Measurements from ENCODE around the gene CAPN13. TPM values are rescaled to one million over a fixed set of nuclear protein-coding genes. Genes with fewer than 3 reads are reported as not detected.

CAPN13 gene
- total RNA-seq, 2 donors from 2014 or later, result not detected

DNA sequence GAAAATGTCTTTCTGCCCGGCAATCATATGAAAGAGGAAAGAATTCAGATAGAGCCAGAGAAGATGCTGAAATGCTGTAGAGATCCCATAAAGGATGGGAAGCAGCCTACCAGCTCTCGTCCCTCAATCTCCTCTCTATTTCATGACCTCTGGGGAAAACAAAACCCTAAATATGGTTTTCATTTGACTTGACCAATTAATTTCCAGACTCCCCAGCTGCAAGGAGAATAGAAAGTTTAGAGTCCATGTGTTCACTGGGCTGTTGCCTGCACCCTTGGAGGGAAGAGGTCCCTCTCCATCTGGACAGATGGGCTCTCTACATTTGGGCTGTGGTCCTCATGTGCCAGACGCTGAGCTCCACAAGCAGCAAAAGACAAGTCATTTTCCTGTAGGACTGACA lies 40.6 kb downstream of the CAPN13 start:
- no peaks in the 10 kb centered on the region for H3K9me3 ChIP-seq (ENCODE audit: control insufficient read depth, low read length, poor library complexity, severe bottlenecking)
- Mint-ChIP-seq H3K27ac (no peak overlapping the region), H3K27me3 (peaks cover 73% of the 10 kb centered on the region), H3K36me3 (ENCODE audit: low read depth) (no peaks in the 10 kb centered on the region), H3K4me3 (no peak overlapping the region), H3K4me1 (peaks cover 5% of the 10 kb centered on the region)
- ATAC-seq (no peak), DNase-seq (no peak)

DNA sequence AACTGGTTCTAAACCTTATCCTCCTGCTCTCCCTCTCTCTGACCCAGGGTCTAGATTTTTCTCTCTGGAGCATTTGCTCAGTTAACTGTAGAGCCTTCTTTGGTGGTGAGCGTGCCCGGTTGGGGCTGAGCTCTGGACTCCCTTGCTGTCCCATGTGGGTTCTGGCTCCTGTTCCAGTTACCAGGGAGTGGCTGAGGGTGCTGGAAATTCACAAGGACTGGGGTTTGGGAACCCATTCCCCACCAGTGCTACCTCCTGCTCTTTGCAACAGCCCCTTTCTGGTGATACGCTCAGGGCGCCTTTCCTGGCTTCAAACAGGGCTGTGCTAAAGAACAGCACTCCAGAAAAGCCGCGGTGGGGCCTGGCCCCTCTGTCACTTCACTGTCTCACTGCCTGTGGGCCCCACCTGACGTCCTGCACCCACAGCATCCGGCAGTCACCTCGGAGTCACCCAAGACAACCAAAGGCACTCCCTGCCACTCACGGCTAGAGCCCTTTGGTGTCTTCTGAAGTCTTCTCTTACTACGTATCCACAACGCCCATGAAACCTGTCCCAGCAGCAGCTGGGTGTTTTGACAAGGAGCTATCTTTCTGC lies 41.3 kb downstream of the CAPN13 start:
- DNase-seq, result no peak
- H3K36me3 Mint-ChIP-seq (ENCODE audit: low read depth), result no peaks in the 10 kb centered on the region
- no peak for ATAC-seq
- H3K4me3 Mint-ChIP-seq, result no peak overlapping the region
- no peaks in the 10 kb centered on the region for H3K9me3 ChIP-seq (ENCODE audit: control insufficient read depth, low read length, poor library complexity, severe bottlenecking)
- H3K27ac Mint-ChIP-seq, result no peak overlapping the region
- H3K27me3 Mint-ChIP-seq, result peaks cover 79% of the 10 kb centered on the region
- peaks cover 5% of the 10 kb centered on the region for H3K4me1 Mint-ChIP-seq

DNA sequence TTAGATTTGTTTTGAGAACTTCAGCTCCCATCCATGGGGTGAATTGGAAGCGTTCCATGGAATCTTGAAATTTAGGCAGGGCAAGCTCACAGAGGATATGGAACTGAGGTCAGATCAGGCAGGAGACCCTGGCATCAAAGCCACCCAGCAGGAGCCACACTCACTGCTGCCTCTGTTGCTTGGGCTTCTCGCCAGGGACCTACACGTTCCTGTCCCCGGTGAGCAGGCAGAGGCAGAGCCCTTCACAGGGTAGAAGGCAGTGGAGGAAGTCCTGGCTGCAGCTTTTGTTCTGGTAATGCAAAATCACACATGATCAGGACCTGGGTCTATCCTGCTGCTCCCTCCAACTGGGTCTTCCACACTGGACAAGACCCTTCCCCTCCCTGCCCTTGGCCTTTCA lies 42.1 kb downstream of the CAPN13 start:
- no peak overlapping the region for H3K27ac Mint-ChIP-seq
- no peaks in the 10 kb centered on the region for H3K9me3 ChIP-seq (ENCODE audit: control insufficient read depth, low read length, poor library complexity, severe bottlenecking)
- H3K4me3 Mint-ChIP-seq, result no peak overlapping the region
- H3K27me3 Mint-ChIP-seq, result peaks cover 79% of the 10 kb centered on the region
- H3K4me1 Mint-ChIP-seq, result peaks cover 5% of the 10 kb centered on the region
- DNase-seq (no peak), ATAC-seq (no peak)
- H3K36me3 Mint-ChIP-seq (ENCODE audit: low read depth), result no peaks in the 10 kb centered on the region

DNA sequence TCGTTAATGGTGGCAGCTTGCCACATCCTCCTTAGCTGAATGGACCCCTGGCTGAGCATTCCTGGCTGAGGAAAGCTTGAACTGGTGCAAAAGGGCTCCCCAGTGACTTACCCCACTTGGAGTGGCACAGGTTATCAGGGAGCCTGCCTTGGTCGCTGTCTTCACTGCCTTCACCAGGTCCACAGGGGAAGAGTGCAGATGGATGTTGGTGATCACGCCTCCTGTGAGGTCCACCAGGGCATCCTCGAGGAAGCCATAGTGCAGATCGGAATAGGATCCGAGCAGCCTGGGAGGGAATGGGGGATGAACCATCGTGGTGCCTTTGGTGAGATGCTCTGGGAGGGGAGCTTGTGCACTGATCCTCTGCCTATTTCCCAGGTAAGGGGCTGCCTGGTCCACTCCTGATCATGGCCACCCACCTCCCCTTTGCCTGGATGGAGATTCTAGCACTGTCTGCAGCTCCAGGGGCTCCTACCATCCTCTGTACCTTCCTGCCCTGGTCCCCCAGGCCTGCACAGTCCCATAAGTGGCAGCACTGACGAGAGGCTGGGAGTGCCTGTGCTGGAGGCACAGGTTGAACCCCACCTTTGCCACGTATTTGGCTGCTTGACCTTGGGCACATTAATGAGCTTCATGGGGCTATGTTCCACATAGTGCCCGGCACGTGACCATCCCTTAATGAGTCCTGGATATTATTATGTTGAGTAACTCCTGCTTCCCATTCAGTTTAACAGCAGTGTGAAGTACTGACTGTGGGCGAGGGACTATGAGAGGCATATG lies 43.0 kb downstream of the CAPN13 start:
- Mint-ChIP-seq H3K4me3 (no peak overlapping the region), H3K27ac (no peak overlapping the region), H3K27me3 (peaks cover 71% of the 10 kb centered on the region), H3K4me1 (peaks cover 5% of the 10 kb centered on the region), H3K36me3 (ENCODE audit: low read depth) (no peaks in the 10 kb centered on the region)
- no peaks in the 10 kb centered on the region for H3K9me3 ChIP-seq (ENCODE audit: control insufficient read depth, low read length, poor library complexity, severe bottlenecking)
- ATAC-seq (no peak), DNase-seq (no peak)

DNA sequence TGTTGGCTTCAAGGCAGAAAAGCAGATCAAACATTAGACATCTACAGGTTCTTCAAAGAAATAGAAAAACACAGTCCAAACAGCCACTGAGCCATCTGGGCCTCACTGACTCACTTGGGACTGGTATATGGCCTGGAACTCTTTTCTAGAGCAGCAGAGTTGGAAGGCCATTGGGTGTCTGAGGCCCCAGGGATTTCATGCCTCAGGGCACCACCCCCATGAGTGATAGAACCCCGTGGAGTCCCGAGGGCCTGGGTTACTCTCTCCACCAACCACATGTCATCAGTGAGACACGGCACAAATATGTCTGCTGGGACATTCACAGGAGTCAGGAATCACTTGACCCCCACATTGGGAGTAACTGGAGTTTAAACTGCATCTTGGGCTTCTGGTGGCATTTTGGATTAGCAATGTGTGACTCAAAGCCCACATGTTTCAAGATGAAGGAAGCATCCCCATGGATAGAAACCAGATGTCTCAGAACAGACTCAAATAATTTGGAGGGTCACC lies 44.0 kb downstream of the CAPN13 start:
- no peaks in the 10 kb centered on the region for H3K9me3 ChIP-seq (ENCODE audit: control insufficient read depth, low read length, poor library complexity, severe bottlenecking)
- Mint-ChIP-seq H3K27me3 (peaks cover 63% of the 10 kb centered on the region), H3K4me3 (no peak overlapping the region), H3K4me1 (peaks cover 5% of the 10 kb centered on the region), H3K36me3 (ENCODE audit: low read depth) (no peaks in the 10 kb centered on the region), H3K27ac (no peak overlapping the region)
- ATAC-seq, result no peak
- no peak for DNase-seq

DNA sequence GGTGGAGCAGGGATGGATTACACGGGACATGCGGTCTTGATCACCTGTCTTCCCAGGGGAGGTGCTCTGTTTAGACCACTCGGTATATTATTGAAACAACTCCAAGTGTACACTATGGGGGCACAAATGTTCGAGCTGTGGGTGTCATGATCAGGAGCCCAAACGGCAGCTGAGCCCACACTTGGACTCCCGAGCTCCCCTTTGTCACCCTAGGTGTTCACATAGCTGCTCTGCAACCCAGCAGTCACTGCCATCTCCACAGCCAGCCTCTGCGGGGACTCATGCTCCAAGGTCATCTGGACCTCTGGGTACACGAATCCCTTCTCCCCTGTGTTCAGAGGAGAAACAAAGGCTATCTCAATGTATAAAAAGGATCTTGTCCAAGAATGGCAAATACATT lies 46.0 kb downstream of the CAPN13 start:
- no peaks in the 10 kb centered on the region for H3K9me3 ChIP-seq (ENCODE audit: control insufficient read depth, low read length, poor library complexity, severe bottlenecking)

DNA sequence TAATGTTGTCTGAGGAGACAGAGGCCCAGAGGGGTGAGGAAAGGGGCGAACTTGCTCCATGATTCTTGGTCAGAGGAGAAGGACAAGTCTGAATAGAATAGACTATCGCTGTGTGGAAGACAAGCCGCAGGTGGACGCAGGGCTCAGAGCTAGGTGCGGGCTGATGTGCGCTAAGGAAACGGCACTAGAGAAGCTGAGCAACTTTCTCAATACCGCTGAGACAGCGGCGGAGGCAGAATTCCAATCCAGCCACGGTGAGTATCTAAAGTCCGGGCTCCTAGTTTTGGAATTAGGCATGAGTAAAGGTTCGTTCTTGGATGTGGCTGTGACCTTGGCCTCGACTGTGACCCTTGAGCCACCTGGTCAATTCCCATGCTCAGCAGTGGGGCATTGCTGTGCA lies 47.8 kb downstream of the CAPN13 start:
- Mint-ChIP-seq H3K4me1 (peaks cover 2% of the 10 kb centered on the region), H3K36me3 (ENCODE audit: low read depth) (peaks cover 2% of the 10 kb centered on the region), H3K27ac (no peak overlapping the region), H3K4me3 (no peak overlapping the region), H3K27me3 (peaks cover 72% of the 10 kb centered on the region)
- no peak for ATAC-seq
- no peak for DNase-seq
- no peaks in the 10 kb centered on the region for H3K9me3 ChIP-seq (ENCODE audit: control insufficient read depth, low read length, poor library complexity, severe bottlenecking)

More for the DNA sequence above, 46.0 kb downstream of the CAPN13 start:
- Mint-ChIP-seq H3K27ac (no peak overlapping the region), H3K36me3 (ENCODE audit: low read depth) (peaks cover under 1% of the 10 kb centered on the region), H3K4me3 (no peak overlapping the region), H3K27me3 (peaks cover 72% of the 10 kb centered on the region), H3K4me1 (peaks cover 2% of the 10 kb centered on the region)
- ATAC-seq (no peak), DNase-seq (no peak)

DNA sequence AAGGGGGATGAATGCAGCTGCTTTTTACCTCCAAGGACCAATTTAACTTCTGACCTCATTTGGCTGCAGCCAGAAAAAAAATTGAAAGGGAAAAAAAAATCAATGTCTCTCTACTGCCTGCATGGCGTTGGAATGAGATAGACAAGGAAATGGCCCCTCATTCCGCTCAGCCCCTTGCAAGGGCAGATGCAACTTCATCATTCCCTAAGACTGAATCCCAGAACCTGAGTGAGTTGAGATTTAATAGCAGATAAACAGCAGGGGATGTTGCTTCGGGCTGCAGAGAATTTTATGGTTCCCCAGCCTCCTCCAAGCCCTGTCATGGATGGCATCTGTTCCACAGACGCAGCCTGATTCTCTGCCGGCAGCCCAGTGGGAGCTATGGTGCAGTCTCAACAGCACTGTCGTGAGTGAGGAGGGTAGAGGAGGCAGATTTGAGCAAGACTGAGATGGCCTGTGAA lies 49.0 kb downstream of the CAPN13 start:
- Mint-ChIP-seq H3K27me3 (peaks cover 74% of the 10 kb centered on the region), H3K4me3 (no peak overlapping the region), H3K36me3 (ENCODE audit: low read depth) (peaks cover 2% of the 10 kb centered on the region), H3K27ac (no peak overlapping the region), H3K4me1 (peaks cover 2% of the 10 kb centered on the region)
- H3K9me3 ChIP-seq (ENCODE audit: control insufficient read depth, low read length, poor library complexity, severe bottlenecking), result no peaks in the 10 kb centered on the region
- DNase-seq (no peak), ATAC-seq (no peak)

DNA sequence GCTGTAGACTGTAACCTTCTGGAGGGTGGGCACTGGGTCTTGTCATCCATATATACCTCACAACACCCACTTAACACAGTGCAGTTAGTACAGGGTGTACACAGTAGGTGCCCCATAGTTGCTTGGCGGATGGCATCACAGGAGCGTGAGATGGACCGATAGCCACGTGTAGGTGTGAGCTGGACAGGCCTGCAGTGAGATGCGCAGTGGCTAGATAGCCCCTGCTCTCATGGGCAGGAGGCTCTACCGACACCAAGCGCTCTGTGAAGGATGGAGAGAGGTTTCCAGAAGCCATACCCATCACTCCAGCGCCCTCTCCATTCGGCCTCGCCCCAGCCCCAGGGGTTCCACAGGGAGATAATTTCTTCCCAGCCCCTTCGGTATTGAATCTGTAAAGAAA lies 49.5 kb downstream of the CAPN13 start:
- ATAC-seq (no peak), DNase-seq (no peak)
- Mint-ChIP-seq H3K4me1 (peaks cover 2% of the 10 kb centered on the region), H3K27ac (no peak overlapping the region), H3K27me3 (peaks cover 69% of the 10 kb centered on the region), H3K36me3 (ENCODE audit: low read depth) (peaks cover 2% of the 10 kb centered on the region), H3K4me3 (no peak overlapping the region)
- no peaks in the 10 kb centered on the region for H3K9me3 ChIP-seq (ENCODE audit: control insufficient read depth, low read length, poor library complexity, severe bottlenecking)

DNA sequence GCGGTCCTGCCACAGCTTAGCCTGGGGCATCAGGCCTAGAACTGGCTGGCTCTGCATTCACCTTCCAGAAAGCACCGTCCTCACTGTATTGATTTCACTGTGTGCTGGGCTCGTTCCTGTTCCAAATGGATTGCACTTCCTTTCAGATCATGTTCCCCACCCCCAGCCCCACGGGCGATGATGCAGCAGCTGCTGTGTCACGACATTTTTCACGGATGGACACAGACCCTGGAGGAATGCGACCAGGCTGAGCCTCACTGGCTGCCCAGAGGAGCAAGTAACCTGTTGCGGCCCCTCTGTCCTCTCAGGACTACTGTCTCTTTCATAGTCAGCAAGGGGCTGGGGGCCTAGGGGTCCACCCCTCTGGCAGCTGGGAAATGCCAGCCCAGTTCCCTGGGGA lies 50.3 kb downstream of the CAPN13 start:
- Mint-ChIP-seq H3K36me3 (ENCODE audit: low read depth) (peaks cover 2% of the 10 kb centered on the region), H3K27ac (no peak overlapping the region), H3K4me1 (peaks cover 2% of the 10 kb centered on the region), H3K4me3 (no peak overlapping the region), H3K27me3 (peaks cover 69% of the 10 kb centered on the region)
- no peak for DNase-seq
- H3K9me3 ChIP-seq (ENCODE audit: control insufficient read depth, low read length, poor library complexity, severe bottlenecking), result no peaks in the 10 kb centered on the region
- ATAC-seq, result no peak

DNA sequence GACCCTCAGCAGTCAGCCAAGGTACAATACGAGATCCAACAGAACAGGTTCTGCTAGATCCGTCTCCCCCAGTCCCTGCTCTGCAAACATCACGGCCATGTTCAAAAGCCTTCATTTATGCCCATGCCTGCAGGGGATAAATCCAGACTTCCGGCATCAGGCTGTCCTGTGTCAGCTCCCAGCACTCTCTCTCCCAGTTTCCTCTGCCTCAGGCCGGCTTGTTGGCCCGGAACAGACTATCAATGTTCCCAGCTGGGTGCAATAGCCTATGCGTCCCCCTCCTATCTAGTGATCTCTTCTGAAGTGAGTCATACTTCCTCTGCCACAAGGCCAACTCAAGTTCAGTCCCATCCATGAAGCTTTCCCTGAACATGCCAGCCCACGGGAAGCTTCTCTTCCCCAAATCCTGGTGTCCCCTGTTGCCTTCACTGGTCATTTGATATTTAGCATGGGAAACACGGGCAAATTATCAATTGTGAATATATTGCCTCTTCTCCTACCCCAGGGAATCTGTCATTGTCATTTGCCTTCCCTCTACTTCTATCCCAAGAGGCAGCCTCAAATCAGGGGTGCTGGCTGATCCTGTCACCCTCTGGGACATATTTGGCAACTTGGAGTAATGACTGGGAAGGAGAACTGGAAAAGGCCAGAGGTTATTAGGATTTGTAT lies 51.1 kb downstream of the CAPN13 start:
- Mint-ChIP-seq H3K27ac (no peak overlapping the region), H3K27me3 (peaks cover 71% of the 10 kb centered on the region), H3K4me3 (no peak overlapping the region), H3K4me1 (peaks cover 2% of the 10 kb centered on the region), H3K36me3 (ENCODE audit: low read depth) (peaks cover 2% of the 10 kb centered on the region)
- no peaks in the 10 kb centered on the region for H3K9me3 ChIP-seq (ENCODE audit: control insufficient read depth, low read length, poor library complexity, severe bottlenecking)
- no peak for ATAC-seq
- DNase-seq, result no peak

DNA sequence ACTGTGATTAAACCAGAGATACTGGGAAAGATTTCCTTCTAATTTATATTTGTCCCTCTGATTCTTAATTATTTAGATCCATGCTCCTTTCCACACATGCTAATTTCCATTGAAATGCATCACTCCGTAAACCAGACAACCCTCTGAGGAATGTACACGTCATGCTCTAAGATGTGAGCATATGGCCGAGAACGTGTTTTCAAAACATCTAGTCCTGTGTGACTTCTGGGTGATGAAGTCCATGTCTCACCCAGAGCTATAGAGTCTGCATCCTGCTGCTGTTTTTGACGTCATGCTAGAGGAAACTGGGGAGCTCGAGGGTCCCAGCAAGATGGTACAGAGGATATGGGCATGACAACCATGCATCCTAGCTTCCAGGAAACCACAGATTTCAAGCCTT lies 53.6 kb downstream of the CAPN13 start:
- DNase-seq (no peak), ATAC-seq (no peak)
- peaks cover 2% of the 10 kb centered on the region for H3K4me1 Mint-ChIP-seq
- H3K9me3 ChIP-seq (ENCODE audit: control insufficient read depth, low read length, poor library complexity, severe bottlenecking), result no peaks in the 10 kb centered on the region
- H3K27ac Mint-ChIP-seq, result no peak overlapping the region
- H3K27me3 Mint-ChIP-seq, result peaks cover 73% of the 10 kb centered on the region
- peaks cover 2% of the 10 kb centered on the region for H3K36me3 Mint-ChIP-seq (ENCODE audit: low read depth)
- H3K4me3 Mint-ChIP-seq, result no peak overlapping the region

DNA sequence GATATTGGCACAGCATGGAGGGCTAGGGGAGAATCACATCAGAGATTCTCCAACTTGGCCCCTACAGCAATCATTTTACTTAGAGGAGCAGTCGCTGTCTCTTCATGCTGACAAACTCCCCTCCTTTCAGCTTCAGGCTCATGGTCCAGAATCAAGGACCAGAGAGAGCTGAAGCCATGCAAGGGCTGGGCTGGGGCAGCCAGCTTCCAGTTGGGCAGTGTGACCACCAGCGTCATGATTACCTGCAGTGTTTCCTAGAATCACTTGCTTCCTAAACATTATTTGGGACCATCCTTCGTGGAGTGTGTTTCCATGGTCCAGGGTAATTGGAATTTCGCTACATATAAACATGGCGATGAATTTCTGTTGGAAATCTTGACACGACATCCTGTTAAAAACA lies 54.4 kb downstream of the CAPN13 start:
- H3K9me3 ChIP-seq (ENCODE audit: control insufficient read depth, low read length, poor library complexity, severe bottlenecking), result no peaks in the 10 kb centered on the region
- Mint-ChIP-seq H3K36me3 (ENCODE audit: low read depth) (peaks cover 2% of the 10 kb centered on the region), H3K27me3 (peaks cover 76% of the 10 kb centered on the region), H3K4me1 (peaks cover 2% of the 10 kb centered on the region), H3K27ac (no peak overlapping the region), H3K4me3 (no peak overlapping the region)
- DNase-seq (no peak), ATAC-seq (no peak)
